ENCODE results near the gene CCR2.
"Not testable (repeated sequence)": the region's sequence is repeated elsewhere in the genome, so short reads cannot be mapped to it uniquely, and the experiment has no call there.

Gene CCR2

DNA sequence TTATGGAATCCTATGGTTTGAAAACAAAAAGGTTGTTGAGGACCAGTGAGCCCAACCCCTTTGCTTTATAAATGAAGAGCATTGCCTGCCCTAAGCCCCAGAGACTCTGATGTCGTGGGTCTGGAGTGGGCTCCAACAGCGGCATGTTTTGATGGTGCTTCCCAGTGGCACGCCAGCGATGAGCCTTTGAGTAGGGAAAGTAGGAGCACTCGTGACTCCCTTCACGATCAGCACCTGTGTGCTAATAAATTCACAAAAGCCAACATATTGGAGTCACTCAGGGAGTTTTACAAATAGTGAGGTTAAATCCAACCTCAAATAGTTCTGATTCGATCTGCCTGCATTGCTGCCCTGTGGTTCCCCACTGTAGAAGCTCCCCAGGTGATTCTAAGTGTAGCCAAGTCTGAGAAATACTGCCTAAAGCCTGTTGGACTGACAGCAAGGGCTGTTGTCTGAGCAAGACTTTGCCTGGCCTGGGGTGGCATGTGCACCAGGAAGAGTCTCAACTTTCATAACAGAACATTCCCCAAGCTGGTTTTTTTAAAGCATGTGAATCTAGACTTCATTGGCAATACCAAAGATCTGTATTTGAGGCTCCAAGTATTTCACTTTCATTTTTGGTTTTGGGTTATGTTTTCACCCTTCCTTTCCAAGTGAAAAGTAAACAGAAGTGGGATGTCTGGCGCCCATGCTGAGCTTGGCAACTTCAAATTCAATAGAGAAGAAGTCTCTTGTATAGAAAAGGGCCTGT lies 26.7 kb downstream of the CCR2 start:
- DNase-seq (ENCODE audit: low spot score), result no peak

DNA sequence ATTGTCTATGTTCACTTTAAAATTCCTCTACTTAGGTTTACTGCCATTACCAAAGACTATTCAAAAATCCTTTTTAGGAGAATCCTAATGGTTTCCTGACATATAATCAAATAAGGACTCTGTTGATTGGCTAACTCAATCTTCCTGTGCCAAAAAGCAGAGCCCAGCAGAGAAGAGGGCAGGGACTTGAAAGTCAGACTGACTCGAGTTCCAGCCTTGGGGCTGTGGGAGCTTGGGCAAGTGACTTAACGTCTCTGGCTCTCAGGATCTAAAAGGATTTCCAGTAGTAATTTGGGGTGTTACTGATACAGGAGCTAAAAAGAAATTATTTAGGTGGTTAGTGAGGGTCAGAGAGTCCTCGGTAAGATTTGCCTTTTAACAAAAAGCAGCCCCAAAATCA lies 27.7 kb downstream of the CCR2 start:
- DNase-seq (ENCODE audit: low spot score), result no peak

DNA sequence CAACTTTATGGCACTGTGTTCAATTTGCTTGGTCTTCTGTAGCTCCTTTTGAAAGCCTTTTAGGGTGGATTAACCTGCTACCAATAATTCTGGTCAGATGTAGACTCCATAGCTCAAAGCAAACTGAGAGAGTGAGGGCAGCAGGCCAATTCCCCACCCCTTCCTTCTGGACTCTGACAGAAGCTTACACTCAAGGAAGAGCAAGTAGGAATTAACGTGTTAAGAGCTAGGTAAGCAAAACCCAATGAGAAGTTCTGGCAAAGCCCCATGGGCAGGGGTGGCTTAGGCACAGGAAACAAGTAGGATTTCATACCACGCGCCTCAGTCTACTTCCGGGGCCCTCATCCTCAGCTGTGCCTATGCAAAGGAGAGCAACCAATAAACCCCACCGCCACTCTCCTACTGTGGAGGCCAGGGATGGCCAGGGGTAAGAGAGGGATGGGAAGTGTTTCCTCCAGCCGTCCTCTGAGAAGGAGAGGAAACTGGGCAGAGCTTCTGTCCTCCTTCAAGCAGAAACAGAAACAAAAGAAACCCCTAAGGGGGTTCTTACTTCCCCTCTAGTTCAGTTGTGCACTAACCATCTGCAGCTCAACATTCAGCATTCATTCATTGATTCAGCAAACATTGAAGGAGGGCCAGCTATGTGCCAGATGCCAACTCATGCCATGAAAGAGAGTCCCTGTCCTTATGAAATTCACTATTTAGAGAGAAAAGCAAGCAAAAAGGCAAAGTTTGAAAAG lies 29.5 kb downstream of the CCR2 start:
- DNase-seq (ENCODE audit: low spot score), result no peak

DNA sequence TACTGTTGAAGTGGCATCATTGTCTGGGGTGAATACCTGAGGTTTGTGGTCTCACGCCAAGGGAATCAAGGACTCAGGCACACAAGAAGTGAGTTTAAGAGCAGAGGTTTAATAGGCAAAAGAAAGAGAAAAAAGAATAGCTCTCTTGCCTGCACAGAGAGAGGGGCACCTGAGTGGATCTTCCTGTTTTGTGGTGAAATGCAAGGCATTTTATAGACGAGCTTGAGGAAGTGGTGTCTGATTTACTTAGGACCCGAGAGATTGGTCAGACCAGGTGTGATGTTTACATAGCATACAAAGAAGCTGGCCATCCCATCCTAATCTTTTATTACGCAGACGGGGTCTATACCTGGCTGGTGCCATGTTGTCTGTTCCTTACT lies 30.0 kb downstream of the CCR2 start:
- no peak for DNase-seq (ENCODE audit: low spot score)

DNA sequence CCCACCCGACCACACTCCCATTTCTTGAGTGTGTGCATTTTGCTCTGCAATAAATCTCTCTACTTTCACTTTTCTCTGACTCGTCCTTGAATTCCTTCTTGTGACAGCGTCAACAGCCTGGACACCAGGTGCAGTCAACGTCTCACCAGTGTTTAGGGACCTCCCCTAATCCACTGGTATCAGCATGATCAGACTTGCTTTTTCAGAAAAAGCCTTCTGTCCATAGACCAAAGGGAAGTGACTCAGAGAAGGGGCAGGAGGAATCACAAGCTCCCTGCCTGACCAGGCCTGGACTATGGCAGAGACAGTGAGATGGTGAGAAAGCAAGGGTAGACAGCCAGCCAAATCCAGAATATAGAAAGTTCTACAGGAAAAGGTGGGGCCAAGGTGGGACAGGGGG lies 32.3 kb downstream of the CCR2 start:
- no peak for DNase-seq (ENCODE audit: low spot score)

DNA sequence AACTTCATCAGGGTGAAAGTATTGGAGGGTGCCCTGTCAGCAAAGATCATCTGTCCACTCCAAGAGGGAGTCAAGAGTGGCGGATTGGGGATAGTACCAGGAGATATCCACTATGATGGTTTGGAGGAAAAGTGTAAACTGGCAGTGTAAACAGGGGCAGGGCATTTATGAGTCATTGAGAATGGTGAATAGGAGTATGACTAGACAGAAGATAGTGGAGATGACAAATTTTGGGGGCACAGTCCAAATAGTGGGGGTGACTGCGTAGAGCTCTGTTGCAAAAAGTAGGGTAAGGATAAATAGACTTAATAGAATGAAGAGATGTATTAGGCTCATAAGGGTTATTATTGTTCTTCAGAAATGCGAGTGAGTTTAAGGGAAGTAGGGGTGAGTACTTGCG lies 34.9 kb downstream of the CCR2 start:
- not testable (repeated sequence) for DNase-seq (ENCODE audit: low spot score)

DNA sequence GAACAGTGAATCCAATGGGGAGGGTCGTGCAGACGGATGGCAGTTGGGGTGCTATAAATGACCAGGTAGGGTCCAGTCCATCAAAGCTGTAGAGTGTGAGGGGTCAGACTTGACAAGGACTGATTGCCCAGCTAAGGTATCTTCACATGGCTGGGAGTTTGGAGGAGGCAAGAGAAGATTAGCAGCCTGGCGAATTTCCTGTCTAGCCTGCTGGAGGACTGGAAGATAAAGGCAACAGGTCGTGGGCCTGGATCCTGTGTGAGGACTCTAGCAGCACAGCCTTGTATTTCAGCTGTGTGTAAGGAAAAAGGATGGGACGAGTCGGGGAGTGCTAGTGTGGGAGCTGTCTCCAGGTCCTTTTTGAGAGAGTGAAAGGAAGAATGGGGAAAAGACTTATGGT lies 35.4 kb downstream of the CCR2 start:
- DNase-seq (ENCODE audit: low spot score), result no peak

DNA sequence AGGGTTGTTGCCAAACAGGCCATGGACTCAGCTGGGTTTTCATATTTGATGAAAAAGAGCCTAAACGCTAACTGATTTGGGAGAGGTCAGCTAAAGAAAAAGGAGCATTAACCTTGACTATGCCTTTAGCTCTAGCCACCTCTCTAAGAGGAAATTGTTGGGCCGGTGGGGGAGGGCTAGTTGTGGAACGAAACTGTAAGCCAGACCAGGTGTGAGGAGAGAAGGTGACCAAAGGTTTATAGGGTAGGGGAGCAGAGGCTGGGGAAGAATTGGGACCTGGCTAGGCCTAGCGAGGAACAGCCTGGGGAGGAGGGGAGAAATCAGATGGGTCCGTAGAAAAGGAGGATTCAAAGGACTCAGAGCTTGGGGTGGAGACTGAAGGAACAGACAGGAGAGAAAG lies 37.6 kb downstream of the CCR2 start:
- not testable (repeated sequence) for DNase-seq (ENCODE audit: low spot score)

DNA sequence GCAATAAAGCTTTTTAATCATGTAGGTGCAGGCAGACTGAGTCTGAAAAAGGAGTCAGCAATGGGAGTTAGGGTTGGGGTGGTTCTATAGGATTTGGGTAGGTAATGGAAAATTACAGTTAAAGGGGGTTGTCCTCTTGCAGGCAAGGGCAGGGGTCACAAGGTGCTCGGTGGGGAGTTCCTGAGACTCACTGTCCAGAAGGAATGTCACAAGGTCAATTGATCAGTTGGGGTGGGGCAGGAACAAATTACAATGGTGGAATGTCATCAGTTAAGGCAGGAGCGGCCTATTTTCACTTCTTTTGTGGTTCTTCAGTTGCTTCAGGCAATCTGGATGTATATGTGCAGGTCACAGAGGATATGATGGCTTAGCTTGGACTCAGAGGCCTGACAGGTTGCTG lies 39.1 kb downstream of the CCR2 start:
- DNase-seq (ENCODE audit: low spot score), result no peak

DNA sequence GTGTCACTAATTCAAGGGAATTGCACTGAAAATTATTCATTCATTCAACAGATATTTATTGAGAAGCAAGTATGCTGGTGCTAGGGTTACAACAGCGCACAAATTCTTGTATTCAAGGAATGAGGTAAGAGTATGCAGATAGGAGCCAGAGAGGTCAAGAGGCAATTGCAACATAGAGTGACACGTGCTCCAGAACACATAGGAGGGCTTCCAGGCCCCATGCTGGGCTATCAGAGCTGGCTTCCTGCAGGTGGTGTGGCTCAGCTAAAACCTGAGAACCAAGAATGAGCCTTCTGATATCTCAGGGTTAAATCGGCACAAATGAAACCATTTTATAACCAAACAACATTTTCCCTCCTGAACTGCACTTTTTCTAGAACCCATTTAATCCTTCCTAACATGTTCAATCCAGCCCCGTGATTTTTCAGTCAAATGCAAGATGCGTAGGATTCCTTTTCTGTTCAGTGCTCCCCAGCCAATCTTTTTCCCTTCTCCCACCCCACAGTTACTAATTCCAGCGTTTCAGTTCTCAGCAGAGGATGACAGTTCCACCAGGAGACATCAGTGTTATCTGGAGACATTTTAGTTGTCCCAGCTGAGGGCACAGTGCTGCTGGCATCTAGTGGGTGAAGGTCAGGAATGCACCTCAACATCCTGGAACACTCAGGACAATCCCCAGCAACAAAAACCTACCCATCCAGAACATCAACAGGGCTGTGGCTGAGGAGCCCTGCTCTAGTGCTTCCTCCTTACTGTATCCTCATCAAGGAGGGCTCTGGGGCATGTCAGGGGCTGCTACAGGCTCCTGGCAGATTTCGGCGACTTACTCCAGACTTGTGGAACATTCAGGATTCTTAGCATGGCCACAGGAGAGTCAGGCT lies 39.9 kb downstream of the CCR2 start:
- DNase-seq (ENCODE audit: low spot score), result no peak

DNA sequence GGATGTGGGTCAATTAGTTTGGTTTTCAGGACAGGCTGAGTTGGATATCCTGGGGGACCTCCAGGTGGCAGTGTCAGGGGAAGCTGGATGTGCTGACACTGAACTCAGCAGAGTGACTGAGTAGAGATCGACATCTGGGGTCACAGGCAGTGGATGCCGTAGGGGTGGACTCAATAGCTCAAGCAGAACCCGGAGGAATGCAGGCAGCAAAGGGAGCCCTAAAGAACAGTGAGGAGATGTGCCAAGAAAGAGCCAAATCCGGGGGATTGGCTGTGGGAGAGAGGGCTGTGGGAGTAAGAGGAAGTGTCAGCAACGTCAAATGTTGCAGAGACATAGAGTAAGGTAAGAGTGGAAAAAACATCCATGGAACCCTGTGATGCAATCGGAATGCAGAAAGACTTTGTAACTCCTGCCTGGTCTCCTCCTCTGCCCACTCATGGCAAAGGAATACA lies 41.3 kb downstream of the CCR2 start:
- peak; percentile 27 for DNase-seq (ENCODE audit: low spot score)

DNA sequence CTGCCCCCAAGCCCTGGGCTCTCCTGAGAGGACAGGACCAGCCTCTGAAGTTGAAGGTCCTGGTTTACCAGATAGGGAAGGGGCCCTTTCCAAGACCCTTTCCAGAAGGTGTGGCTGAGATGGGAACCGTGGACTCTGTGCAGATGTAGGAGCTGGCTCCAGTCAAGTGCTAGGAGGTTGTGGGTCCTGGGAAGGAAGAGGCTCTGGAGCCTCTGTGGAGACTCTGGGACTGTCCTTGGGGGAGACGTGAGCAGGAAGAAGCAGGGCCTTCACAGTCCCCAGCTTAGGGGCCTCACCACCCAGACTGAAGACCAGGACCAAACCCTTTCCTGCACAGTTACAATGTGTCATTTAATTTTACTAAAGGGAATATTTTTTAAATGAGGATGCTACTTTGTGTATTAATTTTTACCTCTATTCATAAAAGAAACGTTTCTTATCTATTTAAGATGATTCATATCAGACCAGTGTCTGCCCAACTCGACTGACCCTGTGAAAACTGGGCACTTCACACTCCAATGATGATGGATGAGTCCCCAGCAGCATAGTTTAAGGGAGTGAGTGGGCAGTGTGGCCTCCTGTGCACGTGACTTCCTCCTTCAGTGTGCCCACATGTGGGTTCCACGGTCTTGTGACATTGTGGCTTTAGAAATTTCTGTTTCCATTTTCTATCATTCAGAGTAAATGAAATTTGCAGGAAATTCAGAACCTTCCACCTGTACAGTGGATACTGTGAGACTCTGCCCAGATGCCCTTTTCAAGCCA lies 42.0 kb downstream of the CCR2 start:
- DNase-seq (ENCODE audit: low spot score), result no peak

DNA sequence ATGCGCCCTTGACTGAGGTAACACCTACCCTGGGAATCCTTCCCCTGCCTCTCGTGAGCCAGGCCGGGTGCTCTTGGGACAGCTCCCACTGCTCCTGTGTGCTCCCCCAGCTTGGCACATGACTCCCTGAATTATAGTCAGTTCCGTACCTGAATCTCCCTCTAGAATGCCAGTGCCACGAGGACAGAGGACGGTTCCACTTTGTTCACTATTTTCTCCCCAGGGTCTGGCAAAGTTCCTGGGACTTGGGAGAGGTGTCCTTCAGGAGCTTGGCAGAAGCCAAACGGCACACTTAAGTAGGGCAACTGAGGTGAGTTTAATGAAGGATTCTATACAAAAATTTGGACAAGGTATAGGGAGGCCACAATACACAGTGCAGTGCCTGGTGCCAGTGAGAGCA lies 43.2 kb downstream of the CCR2 start:
- no peak for DNase-seq (ENCODE audit: low spot score)

DNA sequence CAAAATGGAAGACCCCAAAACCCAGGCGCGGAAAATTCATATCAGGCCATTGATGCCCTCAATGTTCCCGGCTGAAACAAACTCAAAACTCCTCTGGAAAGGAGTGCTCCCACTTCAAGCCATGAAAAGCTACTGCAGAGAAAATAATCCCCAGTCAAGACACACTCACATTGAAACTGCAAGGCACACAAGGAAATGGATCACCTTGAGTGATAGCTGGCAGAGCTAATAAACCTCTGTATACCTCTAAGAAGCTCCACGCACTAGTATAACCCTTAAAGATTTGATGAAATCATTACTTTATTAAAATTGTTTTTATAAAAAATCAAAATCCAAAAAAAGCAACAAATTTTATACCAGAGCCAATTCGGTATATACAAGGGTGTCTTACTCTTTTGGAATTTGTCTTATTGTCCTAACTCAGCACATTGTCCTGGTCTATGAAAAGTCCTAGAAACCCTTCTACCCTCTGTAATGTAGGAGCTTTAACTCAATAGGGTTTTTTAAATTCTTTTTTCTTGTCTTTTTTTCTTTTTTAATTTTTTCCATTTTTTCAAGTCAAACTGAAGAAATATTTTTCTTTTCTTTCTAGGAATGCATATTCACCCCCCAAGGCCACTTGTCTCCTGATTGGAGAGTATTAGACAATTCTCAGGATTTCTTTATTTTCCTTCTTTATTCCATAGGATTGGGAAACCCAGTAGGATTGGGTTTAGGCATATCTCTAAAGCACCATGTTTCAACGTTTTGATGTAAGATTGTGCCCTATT lies 44.5 kb downstream of the CCR2 start:
- DNase-seq (ENCODE audit: low spot score), result no peak

DNA sequence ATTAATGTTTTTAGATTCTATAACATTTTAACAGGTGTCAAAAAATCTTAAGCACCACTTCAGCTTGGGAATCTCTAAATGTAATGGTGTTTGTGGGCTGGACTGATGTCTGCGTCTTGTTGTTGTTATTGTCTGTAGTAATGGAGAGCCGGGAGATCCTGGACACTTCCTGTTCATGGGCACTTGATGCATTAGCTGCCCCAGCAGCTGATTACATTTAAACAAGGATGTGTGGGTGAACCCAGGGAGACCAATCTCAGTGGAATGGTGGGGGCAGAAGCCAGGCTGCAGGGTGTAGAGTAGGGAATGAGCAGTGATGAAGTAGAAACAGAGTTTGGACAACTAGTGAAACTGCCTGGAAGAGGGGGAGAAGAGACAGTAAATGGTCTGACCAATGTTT lies 45.2 kb downstream of the CCR2 start:
- DNase-seq (ENCODE audit: low spot score), result no peak

DNA sequence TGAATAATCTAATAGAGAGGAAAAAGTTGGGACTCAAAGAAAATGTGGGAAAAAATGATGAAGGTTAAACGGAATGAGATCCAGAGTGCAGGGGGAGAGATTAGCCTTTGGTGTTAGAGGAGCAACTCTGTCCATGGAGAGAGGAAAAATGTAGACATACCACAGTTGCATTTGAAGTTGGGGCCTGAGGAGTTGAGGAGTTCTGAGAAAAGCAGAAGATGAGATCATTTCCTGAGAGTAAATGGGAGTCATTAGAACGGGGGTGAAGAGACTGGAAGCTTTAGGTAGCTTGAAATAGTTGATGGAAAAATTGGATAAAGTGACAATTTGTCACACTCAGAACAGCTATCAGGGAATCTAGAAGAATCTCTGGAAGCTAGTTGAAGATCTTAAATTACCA lies 45.6 kb downstream of the CCR2 start:
- no peak for DNase-seq (ENCODE audit: low spot score)

DNA sequence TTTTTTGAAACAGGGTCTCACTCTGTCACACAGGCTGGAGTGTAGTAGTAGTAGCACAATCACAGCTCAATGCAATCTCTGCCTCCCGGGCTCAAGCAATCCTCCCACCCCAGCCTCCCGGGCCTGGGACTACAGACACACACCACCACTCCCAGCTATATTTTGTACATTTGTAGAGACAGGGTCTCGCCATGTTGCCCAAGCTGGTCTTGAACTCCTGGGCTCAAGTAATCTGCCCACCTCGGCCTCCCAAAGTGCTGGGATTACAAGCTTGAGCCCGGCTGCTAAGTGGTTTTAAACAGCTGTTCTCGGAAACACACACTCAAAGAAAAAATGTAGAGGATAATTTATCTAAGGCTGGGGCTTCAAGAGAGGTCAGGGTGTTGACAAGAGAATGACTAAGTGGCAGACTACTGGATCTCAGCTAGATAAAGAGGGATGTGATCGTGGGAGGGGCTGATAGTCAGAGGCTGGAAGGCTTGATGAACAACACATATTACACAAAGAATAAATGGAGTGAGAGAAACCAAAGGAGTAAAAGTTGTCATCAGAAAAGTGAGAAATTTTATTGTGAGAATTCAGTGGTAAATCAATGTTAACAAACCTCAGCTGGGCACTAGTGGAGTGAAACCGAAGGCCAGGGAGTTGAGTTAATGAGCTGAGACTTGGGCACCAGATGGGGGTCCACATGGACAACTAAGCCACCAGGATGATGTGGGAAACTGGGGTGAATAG lies 46.3 kb downstream of the CCR2 start:
- DNase-seq (ENCODE audit: low spot score), result peak; percentile 33

DNA sequence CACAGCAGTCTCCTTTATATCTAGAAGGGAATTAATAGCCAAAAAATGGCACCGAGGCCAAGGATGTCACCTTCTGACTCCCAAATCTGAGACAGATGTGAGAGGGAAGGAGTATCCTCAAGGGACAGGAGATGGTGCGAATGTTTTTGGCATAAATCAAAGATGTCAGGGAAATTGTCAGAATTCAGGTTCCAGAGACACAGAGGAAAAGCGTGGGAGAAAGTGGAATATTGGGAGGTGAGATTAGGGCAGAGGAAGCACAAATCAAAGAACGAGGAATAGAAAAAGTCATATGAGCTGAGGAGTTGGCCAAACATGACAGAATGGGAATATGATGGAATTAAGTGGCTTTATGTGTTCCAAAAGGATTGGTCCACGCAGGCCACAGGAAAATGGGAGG lies 46.9 kb downstream of the CCR2 start:
- DNase-seq (ENCODE audit: low spot score), result no peak

DNA sequence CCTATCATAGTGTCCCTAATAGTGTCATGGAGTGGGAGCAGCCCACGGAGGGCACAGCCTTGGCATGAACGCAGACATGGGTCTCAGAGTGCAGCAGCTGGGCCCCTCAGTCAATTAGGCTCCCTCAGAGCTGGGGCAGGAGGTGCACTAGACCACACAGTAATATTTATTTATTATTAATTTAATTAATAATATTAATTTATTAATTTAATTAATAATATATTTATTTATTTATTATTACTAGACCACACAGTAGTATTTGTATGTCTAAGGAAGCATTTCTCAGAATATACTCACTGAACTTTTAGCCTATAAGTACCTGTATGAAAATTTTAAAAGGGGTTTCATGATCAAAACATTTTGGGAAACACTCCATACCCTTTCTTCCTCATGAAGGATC lies 47.7 kb downstream of the CCR2 start:
- no peak for DNase-seq (ENCODE audit: low spot score)

DNA sequence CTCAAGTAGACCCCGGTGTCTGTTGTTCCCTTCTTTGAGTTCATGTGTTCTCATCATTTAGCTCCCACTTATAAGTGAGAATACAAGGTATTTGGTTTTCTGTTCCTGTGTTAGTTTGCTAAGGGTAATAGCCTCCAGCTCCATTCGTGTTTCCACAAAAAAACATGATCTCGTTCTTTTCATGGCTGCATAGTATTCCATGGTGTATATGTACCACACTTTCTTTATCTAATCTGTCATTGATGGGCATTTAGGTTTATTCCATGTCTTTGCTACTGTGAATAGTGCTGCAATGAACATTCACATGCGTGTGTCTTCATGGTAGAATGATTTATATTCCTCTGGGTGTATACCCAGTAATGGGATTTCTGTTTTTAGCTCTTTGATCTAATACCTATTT lies 49.0 kb downstream of the CCR2 start:
- DNase-seq (ENCODE audit: low spot score), result not testable (repeated sequence)

Measured in GM03348 (cell line).